ENCODE data around the gene OPN4.
"Not testable (repeated sequence)": the region's sequence is repeated elsewhere in the genome, so short reads cannot be mapped to it uniquely, and the experiment has no call there.

Gene OPN4

GRCh38 chr10:86654411-86655172 is at the start of gene OPN4:
TSS of gene OPN4 (plus strand) at chr10:86654547. CDS start at chr10:86654784, 237 bp downstream.
- in situ Hi-C loops (cut with MboI; ENCODE audit: low pct_unique_long_range_greater_than_20kb, low sequenced_read_pairs): no loop called here
- no peak for DNase-seq

- DNase-seq: no peak
- in situ Hi-C loops (cut with MboI; ENCODE audit: low pct_unique_long_range_greater_than_20kb, low sequenced_read_pairs): no loop called here
Observed at GRCh38 chr10:86607674-86608073, 46.7 kb upstream of the OPN4 start.

GRCh38 chr10:86609920-86610319 is 44.4 kb upstream of the OPN4 start:
- in situ Hi-C loops (cut with MboI; ENCODE audit: low pct_unique_long_range_greater_than_20kb, low sequenced_read_pairs): no loop called here
- no peak for DNase-seq

GRCh38 chr10:86611386-86611785 is 43.0 kb upstream of the OPN4 start:
- in situ Hi-C loops (cut with MboI; ENCODE audit: low pct_unique_long_range_greater_than_20kb, low sequenced_read_pairs): no loop called here

GRCh38 chr10:86613096-86613495 is 41.3 kb upstream of the OPN4 start:
- DNase-seq: no peak
- in situ Hi-C loops (cut with MboI; ENCODE audit: low pct_unique_long_range_greater_than_20kb, low sequenced_read_pairs): no loop called here

More at GRCh38 chr10:86611386-86611785, 43.0 kb upstream of the OPN4 start:
- no peak for DNase-seq

GRCh38 chr10:86613905-86614304 is 40.4 kb upstream of the OPN4 start:
- in situ Hi-C loops (cut with MboI; ENCODE audit: low pct_unique_long_range_greater_than_20kb, low sequenced_read_pairs): no loop called here
- DNase-seq: no peak

GRCh38 chr10:86614853-86615252 is 39.5 kb upstream of the OPN4 start:
- in situ Hi-C loops (cut with MboI; ENCODE audit: low pct_unique_long_range_greater_than_20kb, low sequenced_read_pairs): no loop called here

GRCh38 chr10:86617278-86617677 is 37.1 kb upstream of the OPN4 start:
- DNase-seq; in situ Hi-C loops (cut with MboI; ENCODE audit: low pct_unique_long_range_greater_than_20kb, low sequenced_read_pairs): not testable (repeated sequence)

More at GRCh38 chr10:86614853-86615252, 39.5 kb upstream of the OPN4 start:
- no peak for DNase-seq

- in situ Hi-C loops (cut with MboI; ENCODE audit: low pct_unique_long_range_greater_than_20kb, low sequenced_read_pairs): no loop called here
Observed at GRCh38 chr10:86628311-86628710, 26.0 kb upstream of the OPN4 start.

GRCh38 chr10:86630079-86630478 is 24.3 kb upstream of the OPN4 start:
- in situ Hi-C loops (cut with MboI; ENCODE audit: low pct_unique_long_range_greater_than_20kb, low sequenced_read_pairs): no loop called here
- no peak for DNase-seq

More at GRCh38 chr10:86628311-86628710, 26.0 kb upstream of the OPN4 start:
- DNase-seq: no peak

GRCh38 chr10:86632009-86632800 is 22.1 kb upstream of the OPN4 start:
- no peak for DNase-seq
- in situ Hi-C loops (cut with MboI; ENCODE audit: low pct_unique_long_range_greater_than_20kb, low sequenced_read_pairs): no loop called here

- in situ Hi-C loops (cut with MboI; ENCODE audit: low pct_unique_long_range_greater_than_20kb, low sequenced_read_pairs): no loop called here
- no peak for DNase-seq
Observed at GRCh38 chr10:86632951-86633350, 21.4 kb upstream of the OPN4 start.

GRCh38 chr10:86635402-86635801 is 18.9 kb upstream of the OPN4 start:
- in situ Hi-C loops (cut with MboI; ENCODE audit: low pct_unique_long_range_greater_than_20kb, low sequenced_read_pairs): no loop called here
- no peak for DNase-seq

GRCh38 chr10:86636311-86636710 is 18.0 kb upstream of the OPN4 start:
- no peak for DNase-seq
- in situ Hi-C loops (cut with MboI; ENCODE audit: low pct_unique_long_range_greater_than_20kb, low sequenced_read_pairs): no loop called here

GRCh38 chr10:86642021-86642420 is 12.3 kb upstream of the OPN4 start:
- DNase-seq: no peak
- in situ Hi-C loops (cut with MboI; ENCODE audit: low pct_unique_long_range_greater_than_20kb, low sequenced_read_pairs): no loop called here

- in situ Hi-C loops (cut with MboI; ENCODE audit: low pct_unique_long_range_greater_than_20kb, low sequenced_read_pairs): no loop called here
- no peak for DNase-seq
Observed at GRCh38 chr10:86642499-86642898, 11.8 kb upstream of the OPN4 start.

GRCh38 chr10:86644152-86644793 is 10.1 kb upstream of the OPN4 start:
- in situ Hi-C loops (cut with MboI; ENCODE audit: low pct_unique_long_range_greater_than_20kb, low sequenced_read_pairs): no loop called here
- DNase-seq: no peak

GRCh38 chr10:86644794-86645445 is 9.4 kb upstream of the OPN4 start:
- in situ Hi-C loops (cut with MboI; ENCODE audit: low pct_unique_long_range_greater_than_20kb, low sequenced_read_pairs): no loop called here
- DNase-seq: no peak

GRCh38 chr10:86645621-86646165 is 8.7 kb upstream of the OPN4 start:
- DNase-seq; in situ Hi-C loops (cut with MboI; ENCODE audit: low pct_unique_long_range_greater_than_20kb, low sequenced_read_pairs): not testable (repeated sequence)

All from KBM-7 (cell line).